GM21576 (cell line): ENCODE results near the gene GRK5.

ENCODE experiments used
- ATAC-seq: cut with Tn5 transposase; IDR thresholded peaks from one replicate; pipeline ENCODE4 v1.9.1; 2021; ENCODE audit warnings: mild to moderate bottlenecking, moderate library complexity; ENCODE audit not compliant: unreplicated experiment

Gene GRK5

GRCh38 chr10:119396709-119397071 lies 189.3 kb downstream of the GRK5 start:
- no peak for ATAC-seq

DNA sequence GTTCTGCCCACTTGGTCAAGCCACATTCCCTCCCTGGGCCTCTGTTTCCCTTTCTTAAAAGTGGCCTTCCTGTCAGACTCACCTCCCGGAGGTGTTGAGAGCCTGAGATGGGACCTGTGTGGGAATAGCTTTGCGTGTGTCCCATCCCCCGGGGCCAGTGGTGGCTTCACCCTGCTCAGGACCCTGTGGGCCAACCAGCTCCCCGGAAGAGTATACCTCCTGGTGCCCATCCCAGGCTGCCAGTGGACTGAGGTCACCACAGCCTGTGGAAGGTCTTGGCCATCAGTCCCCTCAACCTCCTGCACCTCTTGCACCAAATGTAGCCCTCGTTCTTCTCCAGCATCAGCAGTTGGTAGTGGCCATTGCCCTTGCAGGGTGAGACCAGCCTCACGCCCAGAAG lies 190.0 kb downstream of the GRK5 start:
- ATAC-seq: no peak

DNA sequence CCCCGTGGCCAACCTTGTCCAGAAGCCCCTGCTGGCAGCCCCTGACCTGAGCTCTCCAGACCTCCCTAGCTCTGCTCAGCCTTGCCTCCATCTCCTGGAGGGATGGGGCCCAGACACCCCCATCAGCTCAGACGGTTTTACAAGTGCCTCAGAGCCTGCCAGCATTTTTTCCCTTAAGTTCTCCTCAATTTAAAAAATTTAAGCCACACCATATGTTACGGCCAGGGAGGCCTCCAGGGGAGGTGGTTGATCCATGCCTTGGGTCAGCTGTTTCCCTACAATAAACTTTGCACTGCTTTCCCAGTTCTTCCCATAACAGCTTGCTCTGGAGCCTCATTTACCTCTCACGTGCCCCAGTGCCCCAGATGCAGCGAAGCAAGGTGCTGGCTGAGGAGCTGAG lies 191.6 kb downstream of the GRK5 start:
- no peak for ATAC-seq

GRCh38 chr10:119399466-119399865 lies 192.1 kb downstream of the GRK5 start:
- no peak for ATAC-seq

GRCh38 chr10:119401671-119402395 lies 194.5 kb downstream of the GRK5 start:
- no peak for ATAC-seq

- ATAC-seq: no peak
Observed at GRCh38 chr10:119403921-119404320, 196.6 kb downstream of the GRK5 start.

GRCh38 chr10:119404719-119405519 lies 197.5 kb downstream of the GRK5 start:
- ATAC-seq: no peak

DNA sequence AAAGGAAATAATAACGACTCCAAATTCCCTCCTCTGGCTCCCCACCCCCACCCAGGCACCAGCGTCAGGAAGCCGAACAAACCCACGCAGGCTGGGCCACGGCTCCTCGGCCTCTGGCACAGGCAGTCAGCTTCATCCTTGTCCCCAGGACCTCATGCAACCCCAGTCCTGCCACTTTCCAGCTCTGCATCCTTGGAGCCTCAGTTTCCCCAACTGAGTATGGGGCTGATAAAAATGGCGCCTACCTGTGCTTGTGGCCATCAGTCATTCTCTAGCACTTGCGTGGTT lies 198.1 kb downstream of the GRK5 start:
- no peak for ATAC-seq

- no peak for ATAC-seq
Observed at GRCh38 chr10:119406137-119406536, 198.8 kb downstream of the GRK5 start.

DNA sequence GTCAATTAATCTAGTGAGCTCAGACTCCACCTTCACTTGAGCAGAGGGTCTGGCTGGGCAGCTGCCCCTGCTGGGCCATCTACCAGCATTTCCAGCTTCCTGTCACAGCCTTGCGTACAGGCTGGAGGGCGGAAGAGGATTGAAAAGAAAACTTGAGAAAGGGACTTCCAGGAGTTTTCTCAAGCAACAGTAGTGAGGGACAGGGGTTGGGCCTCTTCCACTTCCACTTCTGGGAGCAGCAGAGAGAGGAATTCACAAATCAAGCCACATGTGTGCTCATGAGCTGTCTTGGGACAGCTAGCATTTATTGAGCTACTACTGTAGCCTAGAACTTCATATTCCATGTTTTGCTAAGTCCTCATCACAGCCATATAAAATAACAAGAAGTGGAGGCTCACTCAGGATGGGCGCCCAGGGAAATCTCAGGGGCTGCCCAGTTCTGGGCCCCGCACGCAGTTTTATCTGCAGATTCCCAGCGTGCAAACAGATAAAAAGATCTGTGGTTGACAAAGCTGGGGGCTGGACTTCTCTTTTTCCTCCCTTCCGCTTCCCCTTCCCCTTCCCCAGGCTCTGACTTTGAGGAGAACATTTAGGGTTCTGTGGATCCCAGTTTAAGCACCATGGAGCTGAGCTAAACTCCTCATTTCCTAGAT lies 199.4 kb downstream of the GRK5 start:
- ATAC-seq: no peak

DNA sequence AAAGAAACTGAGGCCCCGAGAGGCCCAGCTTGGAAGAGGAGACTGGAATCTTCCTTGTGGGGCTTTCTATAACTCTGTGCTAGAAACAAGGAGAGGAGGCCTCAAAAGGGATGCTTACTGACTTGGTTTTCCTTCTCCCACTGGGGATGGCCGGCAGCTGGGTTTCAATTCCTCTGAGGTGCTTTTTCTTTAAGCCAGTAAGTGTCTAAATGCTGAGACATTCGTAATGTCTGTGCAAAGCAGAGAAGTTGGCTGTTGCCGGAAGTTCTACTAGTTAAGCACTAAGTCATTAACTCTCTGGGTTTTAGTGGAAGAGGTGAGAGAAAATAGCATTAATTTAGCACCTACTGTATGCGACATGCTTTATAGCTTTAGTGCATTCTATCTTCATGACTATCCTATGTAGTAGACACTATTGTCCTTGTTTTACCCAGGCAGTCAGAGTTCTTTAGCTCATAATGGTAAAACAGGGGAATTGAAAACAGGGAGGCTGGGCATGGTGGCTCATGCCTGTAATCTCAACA lies 199.9 kb downstream of the GRK5 start:
- ATAC-seq: no peak

GRCh38 chr10:119408072-119408471 lies 200.7 kb downstream of the GRK5 start:
- ATAC-seq: no peak

- ATAC-seq: no peak
Observed at GRCh38 chr10:119408969-119409371, 201.6 kb downstream of the GRK5 start.

DNA sequence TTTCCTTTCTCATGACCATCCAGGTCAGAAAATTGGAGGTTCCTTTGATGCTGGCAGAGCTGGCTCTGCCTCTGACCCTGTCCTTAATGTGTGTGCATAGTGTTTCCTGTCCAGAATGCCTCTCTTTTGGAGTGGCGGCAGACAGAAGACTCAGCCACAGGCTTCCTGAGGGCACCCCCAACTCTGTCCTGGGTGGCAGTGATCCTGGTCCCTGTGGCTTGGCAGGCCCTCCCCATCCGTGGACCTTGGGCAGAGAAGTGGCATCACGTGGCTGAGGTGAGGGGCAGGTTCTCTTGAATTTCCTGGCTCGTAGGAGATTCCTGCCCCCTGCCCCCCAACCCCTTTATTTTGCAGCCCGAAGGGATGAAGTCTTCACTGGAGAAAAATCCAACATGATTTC lies 202.0 kb downstream of the GRK5 start:
- no peak for ATAC-seq

DNA sequence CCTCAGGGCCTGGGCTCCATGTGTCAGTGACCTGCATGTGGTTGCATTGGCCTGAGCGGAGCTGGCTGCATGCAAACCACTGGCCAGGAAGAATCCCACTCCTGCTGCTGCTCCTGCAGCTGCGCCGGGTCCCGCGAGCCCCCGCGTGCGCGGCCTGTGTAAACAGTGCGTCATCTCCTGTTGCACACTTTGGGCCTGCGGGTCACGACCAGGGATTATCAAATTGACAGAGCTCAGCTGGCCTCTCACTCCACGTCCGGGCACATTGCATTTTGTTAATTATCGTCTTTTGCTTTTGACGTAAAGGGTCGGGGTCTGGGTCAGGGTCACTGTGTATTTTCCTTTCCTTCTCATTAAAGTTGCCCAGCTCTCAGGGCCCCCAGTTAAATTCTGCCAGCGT lies 202.5 kb downstream of the GRK5 start:
- no peak for ATAC-seq

- ATAC-seq: no peak
Observed at GRCh38 chr10:119410361-119411116, 203.2 kb downstream of the GRK5 start.

DNA sequence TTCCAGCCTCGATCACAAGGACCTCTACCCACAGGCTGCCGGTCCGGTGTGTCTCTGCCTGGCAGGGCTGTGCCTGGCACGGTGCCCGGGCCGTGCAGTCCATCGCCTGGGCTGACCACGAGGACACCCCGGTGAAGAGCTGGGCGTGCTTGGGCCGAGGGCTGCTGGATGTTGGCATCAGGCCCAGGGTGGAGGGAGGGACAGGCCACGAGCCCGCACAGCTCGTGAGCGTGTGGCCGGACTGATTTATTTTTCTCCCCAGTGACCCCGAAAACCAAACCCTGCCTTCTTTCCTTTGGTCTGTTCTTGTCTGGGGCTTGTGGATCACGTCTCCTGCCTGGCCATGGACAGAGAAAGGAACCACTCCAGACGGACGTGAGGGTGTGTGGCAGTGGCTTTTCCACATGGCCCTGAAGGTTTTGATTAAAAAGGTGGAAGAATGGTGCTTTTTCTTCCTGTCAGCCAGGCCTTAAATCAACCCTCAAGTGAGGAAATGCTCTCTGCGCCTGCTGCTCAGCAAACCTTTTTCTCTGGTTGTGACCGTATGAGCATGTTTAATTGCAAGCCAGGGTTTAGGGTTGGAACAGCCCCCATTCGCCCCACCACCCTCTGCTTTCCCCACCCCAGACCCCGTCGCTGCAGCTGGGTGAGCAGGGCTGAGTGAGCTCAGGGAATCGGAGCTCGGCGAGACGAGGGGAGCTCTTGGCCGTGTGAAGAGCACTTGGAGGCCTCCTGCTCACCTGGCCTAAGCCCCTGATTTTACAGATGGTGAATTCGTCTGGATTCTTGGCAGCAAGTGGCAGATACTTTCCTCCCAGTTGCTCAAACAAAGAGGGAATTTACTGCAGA lies 205.1 kb downstream of the GRK5 start:
- no peak for ATAC-seq

- no peak for ATAC-seq
Observed at GRCh38 chr10:119413093-119413453, 205.7 kb downstream of the GRK5 start.

DNA sequence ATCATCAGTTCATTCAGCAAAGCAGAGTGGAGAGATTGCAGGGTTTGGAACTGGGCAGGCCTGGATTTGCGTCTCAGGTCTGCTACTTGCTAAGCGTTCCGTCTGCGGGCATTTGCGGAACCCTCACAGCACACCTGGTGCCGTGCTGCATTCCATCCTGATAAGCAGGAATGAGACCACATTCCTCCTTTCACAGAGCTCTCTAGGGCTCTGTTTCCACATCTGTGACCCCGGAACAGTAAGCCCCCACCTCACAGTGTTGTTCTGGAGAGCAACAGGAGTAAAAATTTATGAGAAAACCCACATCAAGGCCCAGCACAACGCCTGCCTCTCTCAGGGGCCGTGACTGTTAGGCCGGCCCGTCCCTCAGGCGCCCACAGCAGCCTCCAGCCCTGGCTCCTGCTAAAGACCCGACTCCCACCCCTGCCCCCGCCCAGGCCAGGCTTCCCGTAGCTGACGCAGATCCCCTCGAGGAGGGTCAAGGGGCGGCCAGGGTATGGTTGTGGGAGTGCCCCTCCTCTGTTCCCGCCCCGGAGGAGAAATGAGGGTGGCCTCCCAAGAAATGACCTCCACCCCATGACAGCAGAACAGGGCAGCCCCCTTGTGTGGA lies 206.2 kb downstream of the GRK5 start:
- no peak for ATAC-seq

GRCh38 chr10:119414081-119414611 lies 206.8 kb downstream of the GRK5 start:
- no peak for ATAC-seq
